CD14-positive monocyte (primary cell): Measurements from ENCODE around the gene KHSRP. TPM values are rescaled to one million over a fixed set of nuclear protein-coding genes. Genes with fewer than 3 reads are reported as not detected.
A peak's percentile ranks its signal among the peaks of the same experiment; 100 is the strongest.

Source experiments
- DNase-seq, 3 donors: peaks; one replicate each; pipeline ENCODE4 v3.0.0-alpha.2; 2011 to 2022
- H2AFZ ChIP-seq: 2 replicates; pipeline ENCODE4 v1.6.0; 2012; ENCODE audit warnings: mild to moderate bottlenecking, low read depth, low read length, inconsistent platforms; ENCODE audit not compliant: insufficient read depth, poor library complexity, severe bottlenecking
- H3K27ac ChIP-seq, 2 donors: 1 replicate in 1 of 2; 2 replicates in 1 of 2; pipeline ENCODE4 v1.5.1; 2012 to 2013; ENCODE audit warnings: low read length in 2 of 2, control low read depth in 1 of 2, inconsistent platforms in 1 of 2, low read depth in 1 of 2, mild to moderate bottlenecking in 1 of 2
- H3K27me3 ChIP-seq, 2 donors: one replicate each; pipeline versions ENCODE4 v1.6.0 to v1.6.1; 2011 to 2013; ENCODE audit warnings: low read length in 2 of 2; ENCODE audit not compliant: control insufficient read depth in 2 of 2, insufficient read depth in 2 of 2
- H3K36me3 ChIP-seq, 2 donors: replicated peaks in 1 of 2; 1 replicate in 1 of 2; 2 replicates in 1 of 2; pipeline versions ENCODE4 v1.5.1 to v1.6.1; 2012 to 2013; ENCODE audit warnings: low read length in 2 of 2, control low read depth in 1 of 2, inconsistent platforms in 1 of 2, mild to moderate bottlenecking in 1 of 2; ENCODE audit not compliant: insufficient read depth in 2 of 2, control insufficient read depth in 1 of 2
- H3K4me1 ChIP-seq, 2 donors: 1 replicate in 1 of 2; 2 replicates in 1 of 2; pipeline versions ENCODE4 v1.5.1 to v1.6.1; 2012 to 2013; ENCODE audit warnings: low read length in 2 of 2, control low read depth in 1 of 2, inconsistent platforms in 1 of 2, mild to moderate bottlenecking in 1 of 2, moderate library complexity in 1 of 2; ENCODE audit not compliant: insufficient read depth in 2 of 2, control insufficient read depth in 1 of 2
- H3K4me2 ChIP-seq: replicated peaks from 2 replicates; pipeline ENCODE3; 2012; ENCODE audit warnings: low read length, moderate library complexity, mild to moderate bottlenecking; ENCODE audit not compliant: poor library complexity, severe bottlenecking; ENCODE audit errors: extremely low read depth
- H3K4me3 ChIP-seq, 3 experiments: fragments of 200-600 bp in 1 of 3; sonication (generic) in 1 of 3; replicated peaks in 1 of 3; 1 replicate in 2 of 3; 2 replicates in 1 of 3; pipeline ENCODE4 v1.5.1; 2011 to 2013; ENCODE audit warnings: low read length in 3 of 3, mild to moderate bottlenecking in 3 of 3, control low read depth in 2 of 3, low read depth in 2 of 3, inconsistent platforms in 1 of 3, moderate library complexity in 1 of 3
- H3K79me2 ChIP-seq: 2 replicates; pipeline ENCODE4 v1.6.0; 2012; ENCODE audit warnings: mild to moderate bottlenecking, control low read depth, inconsistent platforms, low read length, moderate library complexity; ENCODE audit not compliant: insufficient read depth
- H3K9ac ChIP-seq: 2 replicates; pipeline ENCODE4 v1.6.0; 2017; ENCODE audit warnings: low read length, mild to moderate bottlenecking; ENCODE audit not compliant: insufficient read depth, poor library complexity, severe bottlenecking
- H3K9me3 ChIP-seq, 2 donors: replicated peaks in 1 of 2; 1 replicate in 1 of 2; 2 replicates in 1 of 2; pipeline versions ENCODE4 v1.5.1 to v1.6.1; 2012 to 2013; ENCODE audit warnings: low read length in 2 of 2, control low read depth in 1 of 2; ENCODE audit not compliant: control insufficient read depth in 1 of 2, insufficient read depth in 1 of 2
- H4K20me1 ChIP-seq: 2 replicates; pipeline ENCODE4 v1.6.0; 2012; ENCODE audit warnings: mild to moderate bottlenecking, low read length, control low read depth, moderate library complexity; ENCODE audit not compliant: insufficient read depth
- H3K27ac Mint-ChIP-seq, 7 donors: one replicate each; pipeline ENCODE4 v1.8.0; 2020; ENCODE audit warnings: mild to moderate bottlenecking in 7 of 7, mixed read lengths in 7 of 7, moderate library complexity in 6 of 7, inconsistent platforms in 2 of 7
- H3K27me3 Mint-ChIP-seq, 3 donors: one replicate each; pipeline ENCODE4 v1.8.0; 2021 to 2022; ENCODE audit warnings: low read depth in 3 of 3, mild to moderate bottlenecking in 3 of 3, mixed read lengths in 3 of 3, moderate library complexity in 3 of 3, inconsistent platforms in 1 of 3
- H3K36me3 Mint-ChIP-seq, 2 donors: one replicate each; pipeline ENCODE4 v1.8.0; 2020; ENCODE audit warnings: mixed read lengths in 2 of 2, inconsistent platforms in 1 of 2, mild to moderate bottlenecking in 1 of 2
- H3K4me1 Mint-ChIP-seq: one replicate; pipeline ENCODE4 v1.8.0; 2020; ENCODE audit warnings: mild to moderate bottlenecking, mixed read lengths
- H3K4me3 Mint-ChIP-seq, 2 donors: one replicate each; pipeline ENCODE4 v1.8.0; 2020; ENCODE audit warnings: mild to moderate bottlenecking in 2 of 2, mixed read lengths in 2 of 2, moderate library complexity in 1 of 2
- H3K9me3 Mint-ChIP-seq, 7 donors: one replicate each; pipeline ENCODE4 v1.8.0; 2020 to 2022; ENCODE audit warnings: mixed read lengths in 7 of 7, mild to moderate bottlenecking in 6 of 7, moderate library complexity in 6 of 7, inconsistent platforms in 2 of 7
- CTCF ChIP-seq: fragments of 200-600 bp; IDR thresholded peaks from one replicate; pipeline ENCODE4 v1.8.0; 2022; ENCODE audit warnings: antibody characterized with exemption, mild to moderate bottlenecking
- WGBS: methylation state at CpG from one replicate; pipeline ENCODE4 v1.1.5; 2013; ENCODE audit warnings: missing lambda C conversion rate; ENCODE audit not compliant: insufficient coverage; 5-methylcytosine and 5-hydroxymethylcytosine counted together
- intact Hi-C, 2 donors: fragments of 100-400 bp; cut with micrococcal nuclease; formaldehyde crosslinking; loops; one replicate each; pipeline versions ENCODE4 v1.15.0 to v1.15.1; 2023
- polyA plus RNA-seq, 3 donors: library from polyadenylated mRNA; depleted of rRNA in 1 of 3; unstranded in 2 of 3; stranded (reverse) in 1 of 3; fragments of 300-500 nt in 2 of 3; fragments of >200 nt in 1 of 3; fragmentation: Illumina TruSeq in 2 of 3; gene quantifications; 1 replicate in 2 of 3; 2 replicates in 1 of 3; pipeline ENCODE4 v1.2.3, GENCODE V29; 2012 to 2021

Gene KHSRP
- polyA plus RNA-seq, 3 donors, result 8.6 to 63.3 (median 9.1) TPM

- Mint-ChIP-seq H3K36me3 (peaks cover 34 to 48% of the 10 kb centered on the region in 2 donors), H3K27ac (peak overlapping the region in 2 of 7 donors; percentile 5 to 35), H3K4me1 (peaks cover 12% of the 10 kb centered on the region), H3K9me3 (peaks cover 0 to 10% (median 2%) of the 10 kb centered on the region in 7 donors), H3K4me3 (no peak overlapping the region), H3K27me3 (peaks cover 0 to 2% (median 1%) of the 10 kb centered on the region in 3 donors)
- H3K79me2 ChIP-seq, result no peaks in the 10 kb centered on the region
- WGBS, result 93% methylated on average over 5 of the region's 19 CpGs
- no peak for DNase-seq
- H3K27ac ChIP-seq, result no peak overlapping the region
- no peak overlapping the region for H2AFZ ChIP-seq
- H3K27me3 ChIP-seq, result no peaks in the 10 kb centered on the region
- peaks cover 29 to 43% of the 10 kb centered on the region in 2 donors for H3K36me3 ChIP-seq
- intact Hi-C loops, result loop anchor here (10.0 kb wide), 2 partner anchors 48 to 692 kb away; partner anchors contain the start of genes HSD11B1L (in 1 of the 2), KHSRP (in 1 of the 2) and MICOS13 (in 1 of the 2)
- H3K4me1 ChIP-seq, result peaks cover 11 to 14% of the 10 kb centered on the region in 2 donors
- H3K4me2 ChIP-seq, result no peak overlapping the region
- no peaks in the 10 kb centered on the region for H4K20me1 ChIP-seq
- no peak overlapping the region for H3K4me3 ChIP-seq
- no peak for TF ChIP-seq CTCF
- H3K9ac ChIP-seq, result no peak overlapping the region
- H3K9me3 ChIP-seq, result no peaks in the 10 kb centered on the region
These were observed 48.0 kb downstream of the KHSRP start for GRCh38 chr19:6376512-6377190.

- Mint-ChIP-seq H3K27ac (peak within 1 kb of the TSS in 3 of 7 donors; percentile 13 to 80 (median 33)), H3K36me3 (peaks cover 23 to 37% of the 10 kb centered on the region in 2 donors), H3K27me3 (peaks cover 0 to 2% (median 1%) of the 10 kb centered on the region in 3 donors), H3K4me3 (no peak within 1 kb of the TSS), H3K9me3 (peaks cover 0 to 4% (median 0%) of the 10 kb centered on the region in 7 donors), H3K4me1 (peaks cover 12% of the 10 kb centered on the region)
- no peaks in the 10 kb centered on the region for H3K27me3 ChIP-seq
- no peak within 1 kb of the TSS for H3K4me2 ChIP-seq
- H3K4me1 ChIP-seq, result peaks cover 11 to 14% of the 10 kb centered on the region in 2 donors
- no peak within 1 kb of the TSS for H3K27ac ChIP-seq
- H2AFZ ChIP-seq, result no peak within 1 kb of the TSS
- no peaks in the 10 kb centered on the region for H4K20me1 ChIP-seq
- H3K79me2 ChIP-seq, result no peaks in the 10 kb centered on the region
- no peak for TF ChIP-seq CTCF
- intact Hi-C loops, result loop anchor here (10.0 kb wide), 2 partner anchors 49 to 691 kb away; partner anchors contain the start of genes HSD11B1L (in 1 of the 2), KHSRP (in 1 of the 2) and MICOS13 (in 1 of the 2)
- whole genome bisulfite sequencing, result 95% methylated on average over 21 of the region's 25 CpGs
- no peaks in the 10 kb centered on the region for H3K9me3 ChIP-seq
- no peak within 1 kb of the TSS for H3K4me3 ChIP-seq
- no peak within 1 kb of the TSS for H3K9ac ChIP-seq
- no peak for DNase-seq
- peaks cover 18 to 31% of the 10 kb centered on the region in 2 donors for H3K36me3 ChIP-seq
These were observed 49.1 kb downstream of the KHSRP start, which contains the start of gene PSPN for GRCh38 chr19:6375411-6376010. Gene PSPN, minus strand, starts transcription at chr19:6375933. Its CDS starts 84 bp downstream, at chr19:6375849.
